Endothelial cell of hepatic sinusoid (primary cell): ENCODE measurements around the gene MYRIP.
"Not testable (repeated sequence)": the region's sequence is repeated elsewhere in the genome, so short reads cannot be mapped to it uniquely, and the experiment has no call there.

ENCODE experiments used
- in situ Hi-C: cut with HindIII; loops from 2 replicates; pipeline ENCODE4 v1.10.0; 2017; ENCODE audit warnings: low sequenced_read_pairs

Gene MYRIP

DNA sequence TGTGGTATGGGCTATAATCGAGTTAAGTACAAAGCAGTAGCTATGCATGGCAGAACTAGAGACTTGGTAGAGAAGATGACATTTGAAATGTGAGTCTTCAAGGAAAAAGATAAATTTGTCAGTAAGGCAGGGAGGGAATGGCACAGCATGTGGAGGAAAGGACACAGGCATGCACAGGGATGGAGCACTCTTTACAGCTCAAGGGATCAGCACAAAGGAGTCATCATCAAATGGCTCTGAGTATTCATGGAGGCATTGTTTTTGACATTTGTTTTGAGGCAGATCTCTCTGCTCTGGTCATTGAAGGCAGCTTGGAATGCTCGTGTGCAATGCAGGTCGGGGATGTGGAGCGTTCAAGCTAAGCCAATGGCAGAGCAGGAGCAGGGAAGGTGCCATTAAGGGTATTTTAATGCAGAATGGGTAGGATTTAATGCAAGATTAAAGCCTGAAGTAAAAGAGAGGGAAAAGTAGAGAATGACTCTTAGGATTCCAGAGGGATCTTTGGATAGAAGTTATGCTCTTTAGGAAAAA lies 213.0 kb downstream of the MYRIP start:
- in situ Hi-C loops = no loop called here

DNA sequence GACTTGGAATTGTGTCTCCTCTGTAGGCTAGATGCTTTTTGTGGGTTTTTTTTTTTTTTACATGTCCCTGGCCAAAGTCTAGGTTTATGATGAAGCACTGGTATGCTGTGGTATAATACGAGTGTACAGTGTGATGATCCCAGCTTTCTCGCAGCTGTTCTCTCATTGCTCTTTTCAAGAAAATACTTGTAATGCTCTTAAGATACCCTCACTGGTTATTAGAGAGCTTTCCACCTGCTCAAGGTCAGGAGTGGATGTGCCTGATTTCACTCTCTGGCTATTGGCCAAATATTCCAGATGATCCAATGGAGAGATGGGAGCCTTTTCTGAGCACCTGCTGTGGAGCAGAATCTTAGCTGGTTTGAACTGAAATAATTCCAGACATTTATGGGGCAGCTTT lies 215.1 kb downstream of the MYRIP start:
- in situ Hi-C loops = no loop called here

DNA sequence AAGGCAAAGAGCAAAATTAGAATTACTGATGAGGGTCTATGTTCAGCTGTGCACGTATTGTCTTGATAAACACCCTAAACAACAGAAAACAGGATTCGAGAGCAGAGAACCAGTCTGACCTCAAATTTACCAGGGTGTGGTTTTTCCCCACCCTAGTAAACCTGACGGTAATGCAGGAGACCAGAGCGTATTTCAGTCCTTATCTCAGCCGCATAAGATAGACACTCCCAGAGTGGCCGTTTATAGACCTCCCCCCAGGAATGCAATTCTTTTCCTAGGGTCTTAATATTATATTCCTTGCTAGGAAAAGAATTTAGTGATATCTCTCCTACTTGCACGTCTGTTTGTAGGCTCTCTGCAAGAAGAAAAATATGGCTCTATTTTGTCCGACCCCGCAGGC lies 216.5 kb downstream of the MYRIP start:
- in situ Hi-C loops = not testable (repeated sequence)

DNA sequence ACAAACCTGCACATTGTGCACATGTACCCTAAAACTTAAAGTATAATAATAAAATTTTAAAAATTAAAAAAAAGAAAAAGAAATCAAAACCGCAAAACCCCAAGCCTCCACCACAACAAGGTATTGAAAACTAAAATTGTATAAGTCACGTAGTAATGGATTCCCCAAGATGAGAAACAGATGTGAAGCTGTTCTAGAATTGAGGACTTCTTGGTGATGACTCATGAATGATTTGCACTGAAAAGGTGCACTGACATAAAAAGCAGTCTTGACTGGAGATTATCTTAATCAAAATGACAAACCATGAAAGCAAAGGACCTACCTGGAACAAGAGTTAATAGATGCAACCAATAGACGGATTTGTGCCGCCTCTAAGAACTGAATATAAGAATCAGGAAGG lies 225.8 kb downstream of the MYRIP start:
- in situ Hi-C loops = no loop called here

DNA sequence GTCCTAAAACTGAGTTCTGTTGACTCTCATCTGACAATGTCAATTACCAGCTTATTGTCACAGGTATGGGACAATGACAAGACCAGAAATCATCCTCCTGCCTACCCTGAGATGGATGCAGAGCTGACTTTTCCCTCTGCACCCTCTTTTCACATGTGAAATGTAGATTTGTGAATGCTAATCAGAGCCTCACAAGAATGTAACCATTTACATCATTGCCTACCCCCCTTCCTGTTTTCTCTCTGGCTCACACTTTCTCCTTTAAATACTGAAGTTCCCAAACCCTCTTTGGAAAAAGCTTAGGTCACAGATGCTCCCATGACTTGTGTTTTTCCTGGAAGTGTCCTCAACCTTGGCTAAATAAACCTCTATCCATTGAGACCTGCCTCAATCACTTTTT lies 228.2 kb downstream of the MYRIP start:
- in situ Hi-C loops = no loop called here

DNA sequence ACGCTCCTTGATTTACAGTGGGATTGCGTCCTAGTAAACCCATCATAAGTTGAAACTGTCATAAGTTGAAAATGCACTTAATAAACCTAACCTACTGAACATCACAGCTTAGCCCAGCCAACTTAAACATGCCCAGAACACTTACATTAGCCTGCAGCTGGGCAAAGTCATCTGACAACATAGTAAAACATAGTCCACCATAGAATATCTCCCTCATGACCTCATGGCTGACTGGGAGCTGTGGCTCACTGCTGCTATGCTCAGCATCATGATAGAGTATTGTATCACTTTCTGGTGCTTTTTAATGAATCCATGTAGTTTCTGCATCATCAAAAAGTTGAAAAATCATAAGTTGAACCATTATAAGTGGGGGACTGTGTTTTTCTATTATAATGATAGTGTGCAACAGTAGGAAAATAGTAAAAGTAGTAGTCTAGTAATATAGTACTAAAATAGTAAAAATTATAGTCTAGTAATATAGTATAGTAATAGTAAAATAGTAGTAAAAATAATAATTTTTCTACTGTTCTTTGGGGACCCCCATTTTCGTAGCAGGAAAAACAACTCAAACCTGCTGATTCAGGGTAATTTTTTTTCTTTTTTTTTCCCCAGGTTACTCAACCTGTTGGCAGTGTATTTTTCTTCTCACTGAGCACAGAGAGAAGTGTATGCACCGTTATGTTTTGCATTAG lies 233.5 kb downstream of the MYRIP start:
- in situ Hi-C loops = no loop called here

DNA sequence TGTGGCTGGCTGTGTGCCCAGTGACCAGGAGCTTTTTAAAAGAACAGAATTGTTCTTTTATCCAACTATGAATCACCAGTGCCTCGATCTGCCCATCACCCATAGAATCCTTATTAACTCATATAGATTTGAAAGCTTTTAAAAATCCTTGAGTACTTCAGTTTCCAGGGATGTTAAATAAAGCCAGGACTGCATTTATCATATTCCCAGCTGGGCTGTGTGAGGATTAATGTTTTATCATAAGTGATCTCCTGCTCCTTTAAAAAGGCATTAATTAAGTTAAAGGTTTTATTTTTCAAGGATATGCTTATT lies 234.0 kb downstream of the MYRIP start:
- in situ Hi-C loops = no loop called here

DNA sequence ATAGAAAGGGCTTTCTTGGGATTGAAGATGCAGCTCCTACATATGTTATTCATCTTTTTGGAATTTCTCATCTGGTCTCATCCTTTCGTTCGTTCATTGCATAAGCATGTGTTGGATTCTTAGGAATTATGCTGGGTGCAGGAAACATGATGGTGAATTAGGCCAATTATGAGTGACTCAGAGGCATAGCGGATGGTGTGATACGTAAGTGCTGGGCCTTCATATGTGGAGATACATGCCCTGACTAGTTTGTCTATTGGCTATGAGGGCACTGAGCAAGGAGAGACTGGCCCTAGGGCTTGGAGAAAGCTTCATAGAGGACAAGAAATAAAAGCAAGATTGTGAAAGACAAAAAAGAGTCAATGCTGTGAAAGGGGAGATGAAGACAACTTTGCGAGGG lies 235.1 kb downstream of the MYRIP start:
- in situ Hi-C loops = no loop called here

DNA sequence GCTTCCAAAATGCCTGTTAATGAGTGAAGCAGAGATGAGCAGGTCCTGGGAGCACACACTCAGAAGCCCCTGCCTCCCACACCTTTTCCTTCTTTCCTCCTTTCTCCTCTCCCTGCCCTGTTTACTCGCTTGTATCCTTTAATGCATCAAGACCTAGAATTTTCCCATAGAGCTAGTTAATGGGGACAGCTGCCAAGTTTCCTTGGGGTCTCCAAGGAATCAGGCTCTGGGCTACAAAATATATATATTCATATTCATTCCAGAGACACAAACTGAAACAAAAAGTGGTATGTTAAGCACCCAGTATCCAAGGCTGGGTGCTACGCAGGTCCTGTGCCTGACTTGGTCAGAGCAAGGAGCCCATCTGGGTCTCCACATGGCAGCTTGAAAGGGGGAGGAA lies 235.6 kb downstream of the MYRIP start:
- in situ Hi-C loops = no loop called here

DNA sequence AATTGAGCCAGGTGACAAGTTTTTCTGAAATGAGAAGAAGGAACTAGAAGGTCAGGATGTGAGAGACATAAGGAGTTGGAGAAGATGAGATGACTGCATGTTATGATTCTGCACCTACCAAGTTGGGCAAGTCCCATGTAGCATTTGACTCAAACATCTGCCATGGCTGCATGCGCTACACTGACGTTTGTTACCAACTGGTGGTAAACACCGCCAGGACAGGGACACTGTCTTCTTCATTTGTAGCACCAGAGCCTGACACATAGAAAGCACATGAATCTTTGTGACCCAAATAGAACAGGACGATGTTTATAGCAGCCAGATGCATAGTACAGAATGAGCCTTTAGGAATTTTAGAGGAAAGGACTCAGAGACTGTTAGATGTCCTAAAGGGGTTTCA lies 236.7 kb downstream of the MYRIP start:
- in situ Hi-C loops = no loop called here

DNA sequence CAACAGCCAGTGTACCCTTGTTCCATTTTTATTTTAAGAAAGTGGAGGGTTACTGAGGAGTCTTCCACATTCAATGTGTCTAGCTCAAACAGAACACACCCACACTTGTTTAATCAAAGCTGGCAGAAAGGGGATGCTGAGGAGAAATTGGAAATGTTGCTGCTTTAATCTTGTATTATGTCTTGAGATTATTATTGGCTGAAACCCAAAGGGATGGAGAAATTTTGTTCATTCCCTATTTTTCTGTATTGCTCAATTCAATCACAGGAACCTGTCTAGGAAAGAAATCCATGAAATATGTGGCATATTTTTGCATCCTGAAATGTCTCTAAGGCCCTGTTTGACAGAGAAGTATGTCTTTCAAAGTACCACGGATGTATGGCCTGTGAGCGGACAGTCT lies 238.0 kb downstream of the MYRIP start:
- in situ Hi-C loops = no loop called here

DNA sequence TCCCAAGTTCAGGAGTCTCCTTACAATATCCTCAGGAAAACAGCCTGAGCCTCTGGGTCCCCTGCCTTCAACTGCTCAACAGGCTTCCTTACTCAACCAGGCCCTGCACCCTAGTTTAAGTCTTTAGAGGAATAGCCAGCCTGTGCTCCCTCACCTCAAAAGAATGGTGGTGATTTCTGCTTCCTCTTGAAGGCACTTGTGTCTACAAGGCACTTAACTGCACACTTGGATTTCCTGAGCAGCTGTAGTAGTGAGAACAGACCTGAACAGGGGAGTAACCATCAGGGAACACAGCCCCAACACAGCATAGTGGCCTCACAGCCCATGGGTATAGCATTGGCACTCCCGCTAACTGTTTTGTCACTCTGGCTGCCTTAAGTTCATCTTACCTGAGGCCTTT lies 244.3 kb downstream of the MYRIP start:
- in situ Hi-C loops = no loop called here

DNA sequence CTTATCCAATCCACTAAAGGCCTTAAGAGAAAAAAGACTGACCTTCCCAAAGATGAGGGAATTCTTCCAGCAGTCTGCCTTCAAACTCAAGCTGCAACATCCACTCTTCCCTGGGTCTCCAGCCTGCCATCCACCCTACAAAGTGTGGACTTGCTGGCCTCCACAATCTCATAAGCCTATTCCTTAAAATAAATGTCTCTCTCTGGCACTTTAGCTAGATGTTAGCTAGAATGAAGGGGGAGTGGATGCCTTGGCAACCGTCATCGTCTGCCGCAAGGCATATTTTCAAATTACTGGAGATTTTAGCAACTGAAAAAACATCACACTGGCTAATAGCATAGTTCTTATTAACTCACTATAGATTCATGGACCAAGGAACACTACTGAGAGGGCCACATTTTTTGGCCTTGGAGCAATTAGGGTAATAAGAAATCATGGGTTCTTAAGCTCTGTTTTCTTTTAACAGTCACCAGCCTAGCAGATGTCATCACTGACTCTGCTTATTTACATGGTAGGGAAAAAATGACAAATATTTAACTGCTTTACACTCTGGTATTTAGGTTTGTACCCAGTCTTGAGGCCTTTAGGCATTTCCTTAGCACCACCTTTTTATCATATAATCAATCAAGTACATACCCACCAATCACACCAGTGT lies 245.3 kb downstream of the MYRIP start:
- in situ Hi-C loops = loop anchor here (5.0 kb wide), 1 partner anchor 93 kb away; no protein-coding TSS in a partner anchor

DNA sequence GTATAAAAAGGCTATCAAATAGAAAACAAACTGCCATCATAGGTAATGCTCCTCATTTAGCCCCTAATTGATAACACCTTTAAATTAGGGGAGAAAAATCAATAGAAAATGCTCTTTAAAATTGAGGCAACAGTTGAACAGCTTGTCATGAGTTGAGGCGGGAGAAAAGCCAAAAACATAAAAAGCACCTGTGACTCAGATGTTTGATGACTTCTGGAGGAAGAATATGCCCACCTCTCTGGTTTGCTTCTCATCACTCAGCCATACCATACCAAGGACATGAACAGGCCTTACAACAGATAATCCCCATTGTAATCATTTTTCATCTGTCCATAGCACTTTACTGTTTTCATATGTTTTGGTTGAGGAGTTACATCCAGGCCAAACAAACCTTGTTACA lies 246.0 kb downstream of the MYRIP start:
- in situ Hi-C loops = loop anchor here (5.0 kb wide), 1 partner anchor 92 kb away; no protein-coding TSS in a partner anchor

DNA sequence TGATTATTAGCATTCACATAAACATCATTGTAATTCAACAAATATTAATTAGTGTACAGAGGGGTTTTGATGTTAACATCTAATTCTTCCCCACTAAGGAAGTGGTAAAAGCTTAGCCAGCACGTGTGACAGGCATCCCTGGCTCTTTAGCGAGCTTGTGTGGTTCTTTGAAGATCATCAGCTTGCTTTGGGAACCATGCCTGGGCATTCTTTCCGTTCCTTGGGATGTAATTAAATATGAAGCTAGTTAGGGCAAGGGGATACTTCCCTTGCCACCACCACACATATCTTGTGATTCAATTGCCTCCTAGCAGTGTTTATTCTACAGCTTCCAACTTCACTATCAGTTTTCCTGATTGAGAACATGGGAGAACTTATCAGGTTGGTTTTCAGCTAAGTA lies 246.5 kb downstream of the MYRIP start:
- in situ Hi-C loops = loop anchor here (5.0 kb wide), 1 partner anchor 91 kb away; no protein-coding TSS in a partner anchor

DNA sequence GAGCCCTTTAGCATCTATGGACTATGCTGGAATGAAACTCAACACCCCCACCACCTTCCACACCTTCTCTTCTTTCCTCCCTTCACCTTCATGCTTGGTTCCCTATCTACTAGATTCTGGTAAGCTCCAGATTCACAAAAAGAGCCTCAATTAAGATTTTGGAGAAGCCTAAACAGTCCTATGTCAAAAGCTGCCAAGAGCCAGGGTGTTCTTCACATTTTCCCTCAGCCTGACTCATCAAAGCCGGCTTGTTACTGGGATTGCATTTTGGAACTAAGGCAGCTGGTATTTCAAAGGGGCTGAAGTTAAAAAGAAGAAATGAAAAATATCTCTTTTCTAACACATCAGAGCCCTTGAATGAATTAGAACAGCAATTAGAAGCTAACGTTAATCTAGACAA lies 247.7 kb downstream of the MYRIP start:
- in situ Hi-C loops = loop anchor here (5.0 kb wide), 1 partner anchor 90 kb away; no protein-coding TSS in a partner anchor

DNA sequence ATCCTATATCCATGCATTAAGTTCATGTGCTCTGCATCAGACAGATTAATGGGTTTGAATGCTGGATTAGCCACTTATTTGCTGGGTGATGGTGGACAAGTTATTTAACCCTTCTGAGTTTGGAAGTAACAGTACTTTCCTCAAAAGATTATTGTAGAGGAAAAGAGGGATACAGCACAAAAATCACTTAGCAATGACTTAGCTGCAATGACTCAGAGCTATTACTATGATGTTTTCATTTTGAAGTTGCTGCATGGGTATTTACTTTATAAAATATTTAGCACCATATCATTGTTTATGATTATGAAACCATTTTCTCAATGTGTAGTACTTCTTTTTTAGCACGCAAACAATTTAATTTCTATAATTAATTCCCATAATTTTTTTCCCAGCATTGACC lies 248.4 kb downstream of the MYRIP start:
- in situ Hi-C loops = loop anchor here (5.0 kb wide), 1 partner anchor 90 kb away; no protein-coding TSS in a partner anchor

DNA sequence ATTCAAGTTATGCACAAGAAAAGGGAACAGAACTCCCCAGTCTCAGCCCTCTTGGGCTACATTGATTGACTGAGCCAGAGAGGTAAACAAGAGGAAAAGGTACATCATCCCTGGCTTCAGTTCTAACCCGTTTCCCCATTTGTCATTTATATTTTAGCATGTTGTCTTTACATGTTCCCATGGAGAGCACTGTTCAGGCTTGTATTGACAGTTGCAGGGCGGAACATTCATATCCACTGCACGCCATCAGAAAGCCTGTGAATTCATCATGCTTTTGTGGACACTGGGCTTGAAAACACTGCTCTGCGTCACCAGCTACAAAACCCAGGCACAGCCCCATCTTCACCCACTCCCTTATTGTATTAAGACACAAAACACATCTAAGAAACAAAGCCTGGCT lies 259.2 kb downstream of the MYRIP start:
- in situ Hi-C loops = no loop called here

DNA sequence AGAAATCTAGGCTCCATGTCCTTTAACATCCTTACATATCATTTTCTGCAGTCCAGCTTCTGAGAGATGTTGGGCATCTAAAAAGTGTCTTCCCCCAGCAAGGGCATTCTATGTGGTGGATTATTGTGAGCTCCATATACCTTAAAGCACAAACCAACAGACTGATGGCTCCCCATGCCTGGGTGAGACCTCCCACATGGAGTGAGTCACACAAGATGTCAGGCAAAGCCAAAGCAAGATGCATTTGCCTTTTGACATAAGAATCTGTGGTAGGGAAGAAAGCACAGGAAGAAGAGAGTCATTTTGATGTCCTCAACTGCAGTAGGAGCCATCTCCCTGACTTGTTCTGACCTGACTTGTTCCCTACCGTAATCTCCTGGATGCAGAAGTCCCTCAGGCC lies 261.4 kb downstream of the MYRIP start:
- in situ Hi-C loops = no loop called here

DNA sequence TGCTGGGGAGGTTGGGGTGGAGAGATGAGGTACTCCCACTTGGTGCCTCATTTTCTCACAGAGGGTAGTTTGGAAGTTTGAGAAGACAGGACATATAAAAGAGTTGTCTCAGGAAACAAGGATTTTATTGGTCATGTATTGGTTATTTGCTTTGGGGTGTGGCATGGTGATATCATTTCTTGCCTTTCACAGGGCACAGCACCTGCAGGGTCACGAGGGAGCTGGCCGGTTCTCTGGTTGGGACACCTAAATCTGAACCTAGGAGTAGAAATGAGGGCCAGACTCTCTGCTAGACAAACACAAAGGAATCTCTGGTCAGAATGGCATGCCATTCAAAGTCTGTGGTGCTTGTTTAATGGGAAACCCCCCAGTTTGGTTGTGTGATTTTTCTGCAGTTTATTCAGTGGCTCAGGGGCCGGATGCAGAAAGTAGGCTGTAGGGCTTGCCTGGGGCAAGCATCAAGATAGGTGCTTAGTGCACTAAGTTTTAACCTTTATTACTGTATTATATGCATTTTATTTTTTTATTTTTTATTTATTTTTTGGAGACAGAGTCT lies 262.4 kb downstream of the MYRIP start:
- in situ Hi-C loops = no loop called here

DNA sequence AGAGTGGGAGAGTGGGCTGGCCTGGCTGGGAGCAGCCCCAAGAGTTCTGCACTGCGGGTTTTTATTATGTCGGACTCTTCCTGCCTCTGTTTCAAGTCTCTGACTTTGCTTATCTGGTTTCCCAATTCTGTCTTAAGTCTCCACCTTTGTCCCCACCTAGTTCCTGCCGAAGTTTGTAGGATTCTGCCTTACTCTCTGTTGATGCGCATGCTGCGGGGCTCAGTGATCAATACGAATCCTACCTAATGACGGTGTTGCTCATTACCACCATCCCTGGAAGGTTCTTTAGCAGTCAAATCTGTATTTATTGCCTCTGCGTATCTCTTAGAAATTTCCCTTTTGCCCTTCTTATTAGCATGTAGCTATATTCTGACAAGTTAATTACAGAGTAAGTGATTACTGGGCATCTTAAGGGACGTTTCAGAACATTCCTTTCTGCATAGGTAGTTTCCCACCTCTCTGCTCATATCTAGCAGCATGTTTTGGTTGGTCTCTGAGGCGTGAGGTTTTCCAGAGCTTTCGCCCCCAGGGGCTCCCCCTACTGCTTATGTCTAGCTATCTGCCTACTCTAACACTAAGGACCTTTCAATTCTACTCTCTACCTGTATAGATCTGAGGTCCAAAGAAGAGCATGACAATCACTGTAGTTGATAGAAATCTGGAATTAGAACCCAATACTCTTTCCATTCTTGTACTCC lies 264.1 kb downstream of the MYRIP start:
- in situ Hi-C loops = no loop called here

DNA sequence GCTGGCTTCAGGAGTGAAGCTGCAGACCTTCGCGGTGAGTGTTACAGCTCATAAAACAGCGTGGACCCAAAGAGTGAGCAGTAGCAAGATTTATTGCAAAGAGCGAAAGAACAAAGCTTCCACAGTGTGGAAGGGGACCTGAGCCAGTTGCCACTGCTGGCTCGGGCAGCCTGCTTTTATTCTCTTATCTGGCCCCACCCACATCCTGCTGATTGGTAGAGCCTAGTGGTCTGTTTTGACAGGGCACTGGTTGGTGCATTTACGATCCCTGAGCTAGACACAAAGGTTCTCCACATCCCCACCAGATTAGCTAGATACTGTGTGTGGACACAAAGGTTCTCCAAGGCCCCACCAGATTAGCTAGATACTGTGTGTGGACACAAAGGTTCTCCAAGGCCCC lies 267.7 kb downstream of the MYRIP start:
- in situ Hi-C loops = not testable (repeated sequence)
